ENCODE measurements around the gene MNT.

- TF ChIP-seq CTCF (IDR thresholded peaks at IDR 0.05) (no peak), POLR2A (IDR thresholded peaks at IDR 0.05) (no peak)
Observed at GRCh38 chr17:2364763-2365116, 36.1 kb downstream of the MNT start.
